ENCODE results near the gene ATG16L2. TPM values are rescaled to one million over a fixed set of nuclear protein-coding genes. Genes with fewer than 3 reads are reported as not detected.

ATG16L2 gene
- total and polyA plus RNA-seq, 7 donors: 4.6 to 47.7 (median 17.5) TPM

DNA sequence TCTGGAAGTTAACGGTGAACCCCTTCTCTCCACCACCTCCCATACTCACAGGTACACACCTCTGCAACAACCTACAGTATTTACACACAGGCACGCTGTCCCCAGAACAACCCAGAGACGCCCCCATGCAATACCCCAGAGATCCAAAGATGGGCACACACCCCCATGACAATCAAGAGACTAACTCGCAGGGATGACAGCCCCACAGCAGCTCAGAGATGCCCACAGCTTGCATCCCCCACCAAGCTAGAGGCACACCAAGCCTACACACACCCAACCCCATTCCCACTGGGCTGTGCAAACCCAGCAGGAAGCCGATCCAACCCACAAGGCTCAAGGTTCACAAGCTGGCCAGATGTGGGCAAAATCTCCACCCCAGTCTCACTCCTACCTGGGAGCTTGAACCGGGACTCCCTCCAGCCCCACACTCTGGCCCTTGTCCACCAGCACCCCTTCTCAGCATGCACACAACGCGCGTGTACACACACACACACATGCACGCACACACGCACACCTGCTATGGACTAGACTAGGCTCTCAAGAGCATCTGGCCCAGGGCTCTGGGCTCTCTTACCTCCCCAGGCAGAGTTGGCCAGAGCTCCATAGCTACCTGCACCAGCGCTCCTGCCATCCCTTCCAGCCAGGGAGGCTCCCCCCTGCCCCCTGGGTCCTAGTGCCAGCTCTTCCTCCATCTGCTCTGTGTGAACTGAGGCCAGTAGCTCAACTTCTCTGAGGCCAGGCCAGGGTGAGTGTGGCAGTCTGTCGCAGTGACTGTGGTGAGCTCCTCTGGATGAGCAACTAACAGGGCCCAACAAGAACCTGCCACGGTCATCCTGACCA, 31.9 kb upstream of the ATG16L2 start:
- Histone ChIP-seq H3K4me1 (peaks cover 3 to 23% (median 20%) of the 10 kb centered on the region in 4 donors), H3K27me3 (no peaks in the 10 kb centered on the region), H3K27ac (peak overlapping the region in 1 of 4 donors; percentile 62), H3K4me3 (peak overlapping the region; percentile 33 to 75 (median 66)), H3K9me3 (no peaks in the 10 kb centered on the region), H3K36me3 (no peaks in the 10 kb centered on the region)
- TF ChIP-seq EP300 (IDR thresholded peaks at IDR 0.05): no peak
- TF ChIP-seq POLR2AphosphoS5 (IDR thresholded peaks at IDR 0.05): no peak
- TF ChIP-seq, protein P1, sequence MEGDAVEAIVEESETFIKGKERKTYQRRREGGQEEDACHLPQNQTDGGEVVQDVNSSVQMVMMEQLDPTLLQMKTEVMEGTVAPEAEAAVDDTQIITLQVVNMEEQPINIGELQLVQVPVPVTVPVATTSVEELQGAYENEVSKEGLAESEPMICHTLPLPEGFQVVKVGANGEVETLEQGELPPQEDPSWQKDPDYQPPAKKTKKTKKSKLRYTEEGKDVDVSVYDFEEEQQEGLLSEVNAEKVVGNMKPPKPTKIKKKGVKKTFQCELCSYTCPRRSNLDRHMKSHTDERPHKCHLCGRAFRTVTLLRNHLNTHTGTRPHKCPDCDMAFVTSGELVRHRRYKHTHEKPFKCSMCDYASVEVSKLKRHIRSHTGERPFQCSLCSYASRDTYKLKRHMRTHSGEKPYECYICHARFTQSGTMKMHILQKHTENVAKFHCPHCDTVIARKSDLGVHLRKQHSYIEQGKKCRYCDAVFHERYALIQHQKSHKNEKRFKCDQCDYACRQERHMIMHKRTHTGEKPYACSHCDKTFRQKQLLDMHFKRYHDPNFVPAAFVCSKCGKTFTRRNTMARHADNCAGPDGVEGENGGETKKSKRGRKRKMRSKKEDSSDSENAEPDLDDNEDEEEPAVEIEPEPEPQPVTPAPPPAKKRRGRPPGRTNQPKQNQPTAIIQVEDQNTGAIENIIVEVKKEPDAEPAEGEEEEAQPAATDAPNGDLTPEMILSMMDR (IDR thresholded peaks at IDR 0.05): no peak
- TF ChIP-seq POLR2A (IDR thresholded peaks at IDR 0.05): no peak
- intact Hi-C loops (cut with DNase I): no loop called here
- DNase-seq: no peak
- 13 to 52% methylated on average over 14 of the region's 14 CpGs for WGBS, 2 donors

DNA sequence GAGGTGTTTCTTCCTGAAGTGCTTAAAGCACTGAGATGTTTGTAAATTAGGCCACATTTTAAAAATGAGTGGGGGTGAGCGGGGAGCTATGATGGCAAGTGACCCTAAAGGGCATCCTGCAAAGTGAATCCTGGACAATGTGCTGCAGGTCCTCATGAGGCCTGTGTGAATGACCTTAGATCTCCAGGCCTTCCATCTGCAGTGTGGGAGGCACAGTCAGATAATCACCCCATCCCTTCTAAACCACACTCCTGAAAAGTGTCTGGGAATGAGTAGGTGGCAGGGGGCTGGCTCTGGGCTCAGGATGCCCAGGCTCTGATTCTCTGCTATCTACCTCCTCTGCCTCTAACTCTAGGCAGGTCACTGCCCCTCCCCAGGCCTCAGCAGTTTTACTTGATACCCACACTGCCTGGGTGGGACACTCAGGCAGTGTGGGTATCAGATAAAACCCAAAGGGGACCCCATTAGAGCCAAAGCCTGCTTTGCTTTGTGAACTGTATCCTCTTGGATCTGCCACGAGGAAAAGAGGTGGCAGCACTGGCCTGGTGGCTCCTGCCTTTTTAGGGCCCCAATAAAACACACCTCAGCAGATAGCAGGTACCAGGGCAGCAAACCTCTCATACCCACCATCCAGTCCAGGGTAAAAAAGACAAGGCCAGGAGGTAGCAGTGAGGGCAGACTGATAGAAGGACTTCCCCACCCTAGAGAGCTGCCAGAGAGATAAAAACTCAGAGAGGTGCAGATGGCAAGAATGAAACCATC, 30.9 kb upstream of the ATG16L2 start:
- TF ChIP-seq, protein P1 (IDR thresholded peaks at IDR 0.05): no peak
- TF ChIP-seq EP300 (IDR thresholded peaks at IDR 0.05) (no peak), POLR2AphosphoS5 (IDR thresholded peaks at IDR 0.05) (no peak), POLR2A (IDR thresholded peaks at IDR 0.05) (no peak)
- no peak overlapping the region for H3K27ac ChIP-seq
- no peak for DNase-seq
- H3K36me3 ChIP-seq: no peaks in the 10 kb centered on the region
- H3K4me1 ChIP-seq: peaks cover 3 to 23% (median 20%) of the 10 kb centered on the region in 4 donors
- H3K27me3 ChIP-seq: no peaks in the 10 kb centered on the region
- 36 to 86% methylated on average over 2 of the region's 2 CpGs for WGBS, 2 donors
- intact Hi-C loops (cut with DNase I): no loop called here
- no peaks in the 10 kb centered on the region for H3K9me3 ChIP-seq
- H3K4me3 ChIP-seq: no peak overlapping the region

DNA sequence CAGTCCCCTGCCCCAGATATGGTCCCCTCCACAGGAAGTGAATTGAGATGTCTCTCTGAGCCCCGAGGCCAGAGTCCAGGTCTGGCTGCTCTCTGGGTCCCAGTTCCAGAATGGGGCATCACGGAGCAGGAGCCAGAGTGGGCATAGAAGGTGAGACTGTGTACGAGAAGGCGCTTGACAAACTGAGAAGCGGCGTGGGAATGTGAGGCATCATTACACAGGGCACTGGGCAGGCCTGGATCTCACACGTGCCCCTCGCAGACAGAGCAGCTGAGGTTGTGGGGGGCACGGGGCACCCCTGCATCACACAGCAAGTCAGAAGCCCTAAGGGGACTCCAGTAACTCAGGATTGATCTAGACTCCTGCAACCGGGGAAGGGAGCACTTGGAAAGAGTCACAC, 29.5 kb upstream of the ATG16L2 start:
- no peak overlapping the region for H3K4me3 ChIP-seq
- no peaks in the 10 kb centered on the region for H3K9me3 ChIP-seq
- peaks cover 3 to 29% (median 22%) of the 10 kb centered on the region in 4 donors for H3K4me1 ChIP-seq
- TF ChIP-seq EP300 (IDR thresholded peaks at IDR 0.05): no peak
- TF ChIP-seq, protein P1 (IDR thresholded peaks at IDR 0.05): no peak
- no peak for TF ChIP-seq POLR2A (IDR thresholded peaks at IDR 0.05)
- TF ChIP-seq POLR2AphosphoS5 (IDR thresholded peaks at IDR 0.05): no peak
- intact Hi-C loops (cut with DNase I): no loop called here
- H3K27ac ChIP-seq: no peak overlapping the region
- H3K27me3 ChIP-seq: no peaks in the 10 kb centered on the region
- no peak for DNase-seq
- 70 to 90% methylated on average over 10 of the region's 10 CpGs for WGBS, 2 donors
- H3K36me3 ChIP-seq: no peaks in the 10 kb centered on the region

DNA sequence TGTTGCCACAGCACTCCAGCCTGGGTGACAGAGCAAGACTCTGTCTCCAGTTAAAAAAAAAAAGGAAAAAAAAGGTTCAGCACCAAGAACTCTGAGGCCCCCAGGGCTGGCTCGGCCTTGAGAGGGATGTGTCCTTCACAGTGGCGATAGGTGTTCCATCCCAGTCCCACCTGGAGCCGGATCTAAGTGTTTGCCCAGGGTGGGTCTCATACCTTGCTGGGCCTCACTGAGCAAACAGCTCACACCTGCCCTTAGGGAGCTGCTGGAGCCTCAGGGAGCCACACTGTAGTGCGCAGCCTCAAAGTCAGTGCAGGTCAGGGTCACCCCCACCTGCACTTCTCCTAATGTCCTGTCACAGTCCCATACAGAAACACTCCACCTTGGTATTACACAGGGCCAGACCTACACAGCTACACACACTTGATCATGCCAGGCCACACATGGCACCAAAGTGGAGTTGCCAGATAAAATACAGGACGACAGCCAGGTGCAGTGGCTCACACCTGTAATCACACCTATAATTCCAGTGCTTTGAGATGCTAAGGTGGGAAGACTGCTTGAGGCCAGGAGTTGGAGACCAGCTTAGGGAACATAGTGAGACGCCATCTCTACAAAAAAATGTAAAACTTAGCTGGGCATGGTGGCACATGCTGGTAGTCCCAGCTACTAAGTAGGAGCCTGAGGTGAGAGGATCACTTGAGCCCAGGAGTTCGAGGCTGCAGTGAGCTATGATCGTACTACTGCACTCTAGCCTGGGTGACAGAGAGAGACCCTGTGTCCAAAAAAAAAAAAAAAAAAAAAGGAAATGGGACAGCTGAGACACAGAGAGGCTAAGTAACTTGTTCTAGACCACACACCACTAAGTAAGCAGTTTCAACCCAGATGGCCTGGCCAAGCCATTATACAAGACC, 27.7 kb upstream of the ATG16L2 start:
- no peaks in the 10 kb centered on the region for H3K9me3 ChIP-seq
- 27 to 68% methylated on average over 8 of the region's 8 CpGs for WGBS, 2 donors
- intact Hi-C loops (cut with DNase I): no loop called here
- DNase-seq: no peak
- H3K27me3 ChIP-seq: no peaks in the 10 kb centered on the region
- peaks cover 0 to 12% (median 8%) of the 10 kb centered on the region in 4 donors for H3K4me1 ChIP-seq
- H3K4me3 ChIP-seq: no peak overlapping the region
- H3K27ac ChIP-seq: peak overlapping the region in 1 of 4 donors; percentile 12
- H3K36me3 ChIP-seq: no peaks in the 10 kb centered on the region
- TF ChIP-seq, protein P1 (IDR thresholded peaks at IDR 0.05): no peak
- TF ChIP-seq POLR2A (IDR thresholded peaks at IDR 0.05) (no peak), POLR2AphosphoS5 (IDR thresholded peaks at IDR 0.05) (no peak)
